HG02870 (cell line): Measurements from ENCODE around the gene TSPAN3.

Experiments used
- ATAC-seq: cut with Tn5 transposase; IDR thresholded peaks from one replicate; pipeline ENCODE4 v1.9.1; 2021; ENCODE audit warnings: mild to moderate bottlenecking, moderate library complexity; ENCODE audit not compliant: unreplicated experiment

The TSPAN3 gene

GRCh38 chr15:77025083-77025901 lies 45.6 kb downstream of the TSPAN3 start:
- ATAC-seq: no peak

- no peak for ATAC-seq
Observed at GRCh38 chr15:77024273-77025082, 46.4 kb downstream of the TSPAN3 start.

- no peak for ATAC-seq
Observed at GRCh38 chr15:77023576-77024272, 47.2 kb downstream of the TSPAN3 start.

GRCh38 chr15:77022646-77023575 lies 48.0 kb downstream of the TSPAN3 start:
- no peak for ATAC-seq

GRCh38 chr15:77021803-77022381 lies 49.0 kb downstream of the TSPAN3 start:
- ATAC-seq: no peak

GRCh38 chr15:77021088-77021481 lies 49.8 kb downstream of the TSPAN3 start:
- no peak for ATAC-seq

GRCh38 chr15:77020348-77021087 lies 50.4 kb downstream of the TSPAN3 start:
- ATAC-seq: no peak

GRCh38 chr15:77019521-77020331 lies 51.2 kb downstream of the TSPAN3 start:
- no peak for ATAC-seq

- no peak for ATAC-seq
Observed at GRCh38 chr15:77018796-77019505, 52.0 kb downstream of the TSPAN3 start.

- ATAC-seq: no peak
Observed at GRCh38 chr15:77017761-77018720, 52.9 kb downstream of the TSPAN3 start.

- no peak for ATAC-seq
Observed at GRCh38 chr15:77017091-77017660, 53.7 kb downstream of the TSPAN3 start.

GRCh38 chr15:77016321-77016695 lies 54.6 kb downstream of the TSPAN3 start:
- ATAC-seq: no peak

- ATAC-seq: no peak
Observed at GRCh38 chr15:77015646-77016320, 55.1 kb downstream of the TSPAN3 start.

GRCh38 chr15:77014132-77015081 lies 56.5 kb downstream of the TSPAN3 start:
- ATAC-seq: peak; percentile 38

- peak; percentile 48 for ATAC-seq
Observed at GRCh38 chr15:77013776-77014131, 57.2 kb downstream of the TSPAN3 start.
